HEK293 (cell line): ENCODE data around the gene PXYLP1.

Experiments
- CTCF ChIA-PET: fragments of 350-600 bp; formaldehyde crosslinking; extraction: SDS; loops from one replicate; lab custom pipeline; 2021; ENCODE audit warnings: antibody characterized with exemption; lab: Yijun Ruan, JAX
- POLR2A ChIA-PET: fragments of 300-600 bp; formaldehyde crosslinking; extraction: SDS; loops from one replicate; lab custom pipeline; 2020; ENCODE audit warnings: antibody characterized with exemption, inconsistent platforms; lab: Yijun Ruan, JAX
- H3K27ac ChIP-seq: fragments of 200-500 bp; sonication (Bioruptor generic); 2 replicates; pipeline ENCODE4 v1.5.1; 2014; ENCODE audit warnings: low read depth, low read length, control low read depth, inconsistent platforms; ENCODE audit errors: extremely low read depth
- H3K36me3 ChIP-seq, 2 experiments: fragments of 200-500 bp in 1 of 2; sonication (Bioruptor generic) in 1 of 2; 1 replicate in 1 of 2; 2 replicates in 1 of 2; pipeline ENCODE4 v1.5.1; 2014 to 2017; ENCODE audit warnings: inconsistent platforms in 2 of 2, low read length in 2 of 2; ENCODE audit not compliant: control insufficient read depth in 2 of 2, insufficient read depth in 1 of 2
- H3K4me1 ChIP-seq: fragments of 200-500 bp; sonication (Bioruptor generic); 2 replicates; pipeline ENCODE4 v1.5.1; 2014; ENCODE audit warnings: mild to moderate bottlenecking, low read length, inconsistent platforms; ENCODE audit not compliant: control insufficient read depth, insufficient read depth
- H3K4me3 ChIP-seq: 2 replicates; pipeline ENCODE4 v1.5.1; 2011; ENCODE audit warnings: low read depth, mild to moderate bottlenecking, control low read depth, low read length, moderate library complexity
- H3K9me3 ChIP-seq: fragments of 200-500 bp; sonication (Bioruptor generic); 2 replicates; pipeline ENCODE4 v1.5.1; 2014; ENCODE audit warnings: low read depth, low read length, inconsistent platforms; ENCODE audit not compliant: control insufficient read depth, insufficient read depth
- GFI1B ChIP-seq: fragments of 450-650 bp; formaldehyde crosslinking; IDR thresholded peaks from 2 replicates; pipeline ENCODE4 v1.5.1; 2016; ENCODE audit warnings: missing biosample characterization, missing genetic modification characterization
- IKZF3 ChIP-seq: fragments of 450-650 bp; IDR thresholded peaks from 2 replicates; pipeline ENCODE4 v1.5.0; 2018; ENCODE audit warnings: missing biosample characterization, mild to moderate bottlenecking, missing genetic modification characterization, moderate library complexity
- KLF16 ChIP-seq: fragments of 450-650 bp; formaldehyde crosslinking; IDR thresholded peaks from 2 replicates; pipeline ENCODE4 v1.5.1; 2017; ENCODE audit warnings: missing biosample characterization, missing genetic modification characterization
- KLF8 ChIP-seq: fragments of 450-650 bp; formaldehyde crosslinking; IDR thresholded peaks from 2 replicates; pipeline ENCODE4 v1.5.1; 2016; ENCODE audit warnings: missing biosample characterization, missing genetic modification characterization
- KLF9 ChIP-seq: fragments of 450-650 bp; formaldehyde crosslinking; IDR thresholded peaks from 2 replicates; pipeline ENCODE4 v1.5.1; 2016; ENCODE audit warnings: missing biosample characterization, missing genetic modification characterization, low read depth
- MZF1 ChIP-seq: fragments of 450-650 bp; formaldehyde crosslinking; IDR thresholded peaks from 2 replicates; pipeline ENCODE4 v1.5.1; 2017; ENCODE audit warnings: missing biosample characterization, missing genetic modification characterization, borderline replicate concordance
- SALL2 ChIP-seq: fragments of 450-650 bp; formaldehyde crosslinking; IDR thresholded peaks from 2 replicates; pipeline ENCODE4 v1.5.0; 2017; ENCODE audit warnings: missing biosample characterization, mild to moderate bottlenecking, missing genetic modification characterization, borderline replicate concordance
- SCRT1 ChIP-seq: fragments of 450-650 bp; formaldehyde crosslinking; IDR thresholded peaks from 2 replicates; pipeline ENCODE4 v1.5.1; 2016; ENCODE audit warnings: missing biosample characterization, missing genetic modification characterization, borderline replicate concordance
- TSHZ1 ChIP-seq: fragments of 450-650 bp; formaldehyde crosslinking; IDR thresholded peaks from 2 replicates; pipeline ENCODE4 v1.5.1; 2016; ENCODE audit warnings: missing biosample characterization, missing genetic modification characterization, borderline replicate concordance
- ZBTB6 ChIP-seq: fragments of 450-650 bp; formaldehyde crosslinking; IDR thresholded peaks from 2 replicates; pipeline ENCODE4 v1.5.1; 2017; ENCODE audit warnings: missing biosample characterization, missing genetic modification characterization
- ZBTB8A ChIP-seq: fragments of 450-650 bp; formaldehyde crosslinking; IDR thresholded peaks from 2 replicates; pipeline ENCODE4 v1.5.1; 2016; ENCODE audit warnings: missing biosample characterization, missing genetic modification characterization
- ZFP37 ChIP-seq: fragments of 450-650 bp; formaldehyde crosslinking; IDR thresholded peaks from 2 replicates; pipeline ENCODE4 v1.5.1; 2016; ENCODE audit warnings: missing biosample characterization, missing genetic modification characterization
- ZNF112 ChIP-seq: fragments of 450-650 bp; formaldehyde crosslinking; IDR thresholded peaks from 2 replicates; pipeline ENCODE4 v1.5.0; 2017; ENCODE audit warnings: missing biosample characterization, missing genetic modification characterization
- ZNF121 ChIP-seq: fragments of 450-650 bp; formaldehyde crosslinking; IDR thresholded peaks from 2 replicates; pipeline ENCODE4 v1.5.1; 2016; ENCODE audit warnings: missing biosample characterization, missing genetic modification characterization
- ZNF146 ChIP-seq: fragments of 450-650 bp; formaldehyde crosslinking; IDR thresholded peaks from 2 replicates; pipeline ENCODE4 v1.5.1; 2016; ENCODE audit warnings: missing biosample characterization, missing genetic modification characterization
- ZNF354C ChIP-seq: fragments of 450-650 bp; formaldehyde crosslinking; IDR thresholded peaks from 2 replicates; pipeline ENCODE4 v1.5.1; 2016; ENCODE audit warnings: missing biosample characterization, missing genetic modification characterization, low read depth, borderline replicate concordance
- ZNF449 ChIP-seq: fragments of 450-650 bp; formaldehyde crosslinking; IDR thresholded peaks from 2 replicates; pipeline ENCODE4 v1.5.1; 2017; ENCODE audit warnings: missing biosample characterization, mild to moderate bottlenecking, missing genetic modification characterization, moderate library complexity
- ZNF501 ChIP-seq: fragments of 450-650 bp; formaldehyde crosslinking; IDR thresholded peaks from 2 replicates; pipeline ENCODE4 v1.5.1; 2016; ENCODE audit warnings: missing biosample characterization, missing genetic modification characterization
- ZNF530 ChIP-seq: fragments of 450-650 bp; formaldehyde crosslinking; IDR thresholded peaks from 2 replicates; pipeline ENCODE4 v1.5.1; 2016; ENCODE audit warnings: low read depth, missing biosample characterization, missing genetic modification characterization
- ZNF549 ChIP-seq: fragments of 450-650 bp; IDR thresholded peaks from 2 replicates; pipeline ENCODE4 v1.5.1; 2018; ENCODE audit warnings: missing biosample characterization, missing genetic modification characterization, mild to moderate bottlenecking, inconsistent platforms, moderate library complexity
- ZNF560 ChIP-seq: fragments of 450-650 bp; formaldehyde crosslinking; IDR thresholded peaks from 2 replicates; pipeline ENCODE4 v1.5.1; 2017; ENCODE audit warnings: missing biosample characterization, missing genetic modification characterization, borderline replicate concordance
- ZNF621 ChIP-seq: fragments of 450-650 bp; formaldehyde crosslinking; IDR thresholded peaks from 2 replicates; pipeline ENCODE4 v1.5.1; 2017; ENCODE audit warnings: missing biosample characterization, missing genetic modification characterization
- ZNF660 ChIP-seq: fragments of 450-650 bp; IDR thresholded peaks from 2 replicates; pipeline ENCODE4 v1.5.1; 2018; ENCODE audit warnings: missing biosample characterization, mild to moderate bottlenecking, missing genetic modification characterization
- ZNF692 ChIP-seq: fragments of 450-650 bp; formaldehyde crosslinking; IDR thresholded peaks from 2 replicates; pipeline ENCODE4 v1.5.1; 2016; ENCODE audit warnings: missing biosample characterization, missing genetic modification characterization
- ZSCAN16 ChIP-seq: fragments of 450-650 bp; formaldehyde crosslinking; IDR thresholded peaks from 2 replicates; pipeline ENCODE4 v1.5.1; 2016; ENCODE audit warnings: missing biosample characterization, missing genetic modification characterization

Gene PXYLP1

GRCh38 chr3:141246958-141247301 lies 15.3 kb downstream of the PXYLP1 start:
- H3K27ac ChIP-seq = no peak overlapping the region
- ChIA-PET POLR2A (no interaction called here), CTCF (interaction anchor here (1.1 to 2.8 kb wide), 3 partner anchors 8 to 48 kb away, joined by 3 to 22 read pairs (median 15); partner anchors contain the start of gene PXYLP1)
- no peaks in the 10 kb centered on the region for H3K9me3 ChIP-seq
- no peaks in the 10 kb centered on the region for H3K4me1 ChIP-seq
- H3K4me3 ChIP-seq = no peak overlapping the region
- TF ChIP-seq ZNF621 (tag by site-specific recombination) = no peak
- no peak for TF ChIP-seq SCRT1 (tag by site-specific recombination)
- no peaks in the 10 kb centered on the region for H3K36me3 ChIP-seq

GRCh38 chr3:141248064-141248463 lies 16.4 kb downstream of the PXYLP1 start:
- no peak overlapping the region for H3K4me3 ChIP-seq
- no peaks in the 10 kb centered on the region for H3K9me3 ChIP-seq
- TF ChIP-seq ZNF549 (tag by site-specific recombination) (no peak), KLF9 (tag by site-specific recombination) (no peak), ZNF692 (tag by site-specific recombination) (no peak), ZNF449 (no peak), ZNF146 (tag by site-specific recombination) (no peak), TSHZ1 (tag by site-specific recombination) (no peak), ZBTB6 (no peak), GFI1B (tag by site-specific recombination) (no peak), KLF8 (no peak), ZNF121 (tag by site-specific recombination) (no peak), MZF1 (tag by site-specific recombination) (no peak)
- ChIA-PET POLR2A (no interaction called here), CTCF (interaction anchor here (1.0 kb wide), 1 partner anchor 30 kb away, joined by 4 read pairs; no protein-coding TSS in a partner anchor)
- H3K27ac ChIP-seq = no peak overlapping the region
- no peaks in the 10 kb centered on the region for H3K36me3 ChIP-seq
- no peaks in the 10 kb centered on the region for H3K4me1 ChIP-seq

GRCh38 chr3:141249041-141249440 lies 17.4 kb downstream of the PXYLP1 start:
- H3K4me1 ChIP-seq = no peaks in the 10 kb centered on the region
- H3K36me3 ChIP-seq = no peaks in the 10 kb centered on the region
- ChIA-PET CTCF (interaction anchor here (1.4 to 2.8 kb wide), 2 partner anchors 9 to 17 kb away, joined by 3 to 15 read pairs; partner anchors contain the start of gene PXYLP1), POLR2A (interaction anchor here (0.6 kb wide), 1 partner anchor 17 kb away, joined by 4 read pairs; the partner anchor contains the start of gene PXYLP1)
- H3K4me3 ChIP-seq = no peak overlapping the region
- H3K9me3 ChIP-seq = no peaks in the 10 kb centered on the region
- H3K27ac ChIP-seq = no peak overlapping the region
- TF ChIP-seq ZSCAN16 (no peak), ZBTB8A (no peak), IKZF3 (tag by site-specific recombination) (no peak), ZFP37 (tag by site-specific recombination) (no peak), ZNF112 (tag by site-specific recombination) (no peak), ZNF530 (tag by site-specific recombination) (no peak), ZNF660 (no peak), ZNF501 (tag by site-specific recombination) (no peak), KLF16 (tag by site-specific recombination) (no peak), ZNF354C (tag by site-specific recombination) (no peak), SALL2 (tag by site-specific recombination) (no peak), ZNF560 (tag by site-specific recombination) (no peak)
